ENCODE data around the gene LIPI. TPM values are rescaled to one million over a fixed set of nuclear protein-coding genes. Genes with fewer than 3 reads are reported as not detected.

LIPI gene
- total and polyA plus RNA-seq, 11 donors, result not detected

DNA sequence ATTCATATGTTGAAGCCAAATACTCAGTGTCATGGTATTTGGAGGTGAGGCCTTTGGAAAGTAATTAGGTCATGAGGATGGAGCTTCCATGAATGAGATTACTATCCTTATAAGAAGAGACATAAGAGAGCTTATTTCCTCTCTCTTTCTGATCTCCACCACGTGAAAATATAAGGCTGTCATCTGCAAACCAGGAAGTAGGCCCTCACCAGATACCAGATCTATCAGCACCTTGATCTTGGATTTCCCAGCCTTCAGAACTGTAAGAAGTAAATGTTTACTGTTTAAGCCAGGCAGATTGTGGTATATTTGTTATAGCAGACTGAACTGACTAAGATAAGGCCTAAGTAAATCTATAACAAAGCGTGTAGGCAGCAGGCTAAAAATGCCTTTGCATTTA is 30.5 kb upstream of the LIPI start:
- H3K9me3 ChIP-seq, result no peaks in the 10 kb centered on the region
- DNase-seq (no peak), ATAC-seq (no peak)
- H3K36me3 ChIP-seq, result no peaks in the 10 kb centered on the region
- no peaks in the 10 kb centered on the region for H3K27me3 ChIP-seq
- no peak overlapping the region for H3K4me3 ChIP-seq
- intact Hi-C loops (cut with DNase I), result no loop called here
- no peak for TF ChIP-seq POLR2A (IDR thresholded peaks at IDR 0.05)
- TF ChIP-seq, protein P1, sequence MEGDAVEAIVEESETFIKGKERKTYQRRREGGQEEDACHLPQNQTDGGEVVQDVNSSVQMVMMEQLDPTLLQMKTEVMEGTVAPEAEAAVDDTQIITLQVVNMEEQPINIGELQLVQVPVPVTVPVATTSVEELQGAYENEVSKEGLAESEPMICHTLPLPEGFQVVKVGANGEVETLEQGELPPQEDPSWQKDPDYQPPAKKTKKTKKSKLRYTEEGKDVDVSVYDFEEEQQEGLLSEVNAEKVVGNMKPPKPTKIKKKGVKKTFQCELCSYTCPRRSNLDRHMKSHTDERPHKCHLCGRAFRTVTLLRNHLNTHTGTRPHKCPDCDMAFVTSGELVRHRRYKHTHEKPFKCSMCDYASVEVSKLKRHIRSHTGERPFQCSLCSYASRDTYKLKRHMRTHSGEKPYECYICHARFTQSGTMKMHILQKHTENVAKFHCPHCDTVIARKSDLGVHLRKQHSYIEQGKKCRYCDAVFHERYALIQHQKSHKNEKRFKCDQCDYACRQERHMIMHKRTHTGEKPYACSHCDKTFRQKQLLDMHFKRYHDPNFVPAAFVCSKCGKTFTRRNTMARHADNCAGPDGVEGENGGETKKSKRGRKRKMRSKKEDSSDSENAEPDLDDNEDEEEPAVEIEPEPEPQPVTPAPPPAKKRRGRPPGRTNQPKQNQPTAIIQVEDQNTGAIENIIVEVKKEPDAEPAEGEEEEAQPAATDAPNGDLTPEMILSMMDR (IDR thresholded peaks at IDR 0.05), result no peak
- WGBS, 4 donors, result 38 to 48% (median 40%) methylated on average over 2 of the region's 2 CpGs
- no peaks in the 10 kb centered on the region for H3K4me1 ChIP-seq
- H3K27ac ChIP-seq, result no peak overlapping the region

DNA sequence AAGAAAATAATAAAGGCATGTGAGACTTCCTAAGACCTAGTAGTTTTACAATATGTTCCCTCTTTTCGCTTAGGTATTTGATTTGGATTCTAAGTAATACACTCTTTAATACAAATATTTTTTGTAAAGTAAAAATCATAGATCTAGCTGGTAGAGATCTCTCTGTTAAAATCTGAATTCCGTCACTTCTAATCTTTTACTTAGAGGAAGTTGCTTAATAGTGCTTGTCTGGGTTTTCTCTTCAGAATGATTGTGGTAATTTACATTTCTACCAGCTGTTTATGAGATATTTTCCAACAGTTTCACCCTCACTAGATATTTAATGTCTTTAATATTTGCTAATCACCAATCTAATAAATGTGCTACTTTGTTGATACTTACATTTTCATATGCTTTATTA is 28.5 kb upstream of the LIPI start:
- TF ChIP-seq POLR2A (IDR thresholded peaks at IDR 0.05), result no peak
- TF ChIP-seq, protein P1 (IDR thresholded peaks at IDR 0.05), result no peak
- intact Hi-C loops (cut with DNase I), result no loop called here
- Histone ChIP-seq H3K4me1 (no peaks in the 10 kb centered on the region), H3K27ac (no peak overlapping the region), H3K9me3 (no peaks in the 10 kb centered on the region), H3K36me3 (no peaks in the 10 kb centered on the region), H3K27me3 (no peaks in the 10 kb centered on the region), H3K4me3 (no peak overlapping the region)
- ATAC-seq (no peak), DNase-seq (no peak)
- 70 to 78% (median 73%) methylated on average over 2 of the region's 2 CpGs for WGBS, 4 donors

DNA sequence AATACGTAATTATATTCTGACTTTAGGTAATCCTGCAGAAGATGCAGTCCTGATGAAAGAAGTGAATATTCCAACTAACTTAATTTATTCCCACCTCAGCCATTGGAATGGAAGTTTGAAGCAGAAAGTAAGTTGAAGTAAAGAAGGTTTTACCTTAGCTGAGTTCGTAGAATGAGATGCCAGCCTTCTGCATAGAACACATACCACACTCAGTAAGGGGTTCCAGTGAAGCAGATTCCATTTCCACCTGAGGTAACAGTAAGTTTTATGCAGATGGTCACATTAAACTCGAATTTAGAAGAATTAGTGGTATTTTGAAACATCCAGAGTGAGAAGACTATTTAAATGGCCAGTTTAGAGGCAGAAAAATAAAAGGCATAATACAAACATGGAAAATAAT is 25.4 kb upstream of the LIPI start:
- WGBS, 4 donors, result 38 to 46% (median 43%) methylated on average over 3 of the region's 3 CpGs
- no peaks in the 10 kb centered on the region for H3K27me3 ChIP-seq
- no peaks in the 10 kb centered on the region for H3K9me3 ChIP-seq
- H3K36me3 ChIP-seq, result no peaks in the 10 kb centered on the region
- no peak overlapping the region for H3K4me3 ChIP-seq
- no peak for TF ChIP-seq POLR2A (IDR thresholded peaks at IDR 0.05)
- TF ChIP-seq, protein P1 (IDR thresholded peaks at IDR 0.05), result no peak
- DNase-seq, result no peak
- H3K27ac ChIP-seq, result no peak overlapping the region
- no peaks in the 10 kb centered on the region for H3K4me1 ChIP-seq
- no peak for ATAC-seq
- intact Hi-C loops (cut with DNase I), result no loop called here

DNA sequence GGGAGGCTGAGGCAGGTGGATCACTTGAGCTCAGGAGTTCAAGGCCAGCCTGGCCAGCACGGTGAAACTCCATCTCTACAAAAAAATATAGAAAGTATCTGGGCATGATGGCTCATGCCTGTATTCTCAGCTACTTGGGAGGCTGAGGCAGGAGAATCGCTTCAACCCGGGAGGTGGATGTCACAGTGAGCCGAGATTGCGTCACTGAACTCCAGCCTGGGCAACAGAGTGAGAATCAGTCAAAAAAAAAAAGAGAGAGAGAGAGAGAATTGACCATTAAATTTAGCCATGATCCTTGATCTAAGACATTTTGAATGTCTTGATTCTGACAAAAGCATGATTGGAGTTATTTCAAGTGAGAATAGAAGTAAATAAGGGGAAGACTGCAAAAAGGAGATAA is 24.3 kb upstream of the LIPI start:
- Histone ChIP-seq H3K9me3 (peaks cover 0 to 5% (median 0%) of the 10 kb centered on the region in 12 donors), H3K4me1 (no peaks in the 10 kb centered on the region), H3K4me3 (no peak overlapping the region), H3K27ac (no peak overlapping the region), H3K36me3 (no peaks in the 10 kb centered on the region), H3K27me3 (no peaks in the 10 kb centered on the region)
- DNase-seq, result no peak
- 70 to 85% (median 74%) methylated on average over 5 of the region's 5 CpGs for WGBS, 4 donors
- TF ChIP-seq POLR2A (IDR thresholded peaks at IDR 0.05), result no peak
- TF ChIP-seq, protein P1 (IDR thresholded peaks at IDR 0.05), result no peak
- intact Hi-C loops (cut with DNase I), result no loop called here
- no peak for ATAC-seq

Measured in heart left ventricle (tissue), 16 donors.